Measurements from ENCODE around the gene ETNPPL. TPM values are rescaled to one million over a fixed set of nuclear protein-coding genes. Genes with fewer than 3 reads are reported as not detected.

ETNPPL gene
- total RNA-seq, 2 donors from 2014 or later, result not detected

- Mint-ChIP-seq H3K36me3 (ENCODE audit: insufficient read depth in 2 of 2) (no peaks in the 10 kb centered on the region), H3K27me3 (ENCODE audit: low read depth) (no peaks in the 10 kb centered on the region), H3K4me3 (no peak overlapping the region), H3K9me3 (no peaks in the 10 kb centered on the region), H3K4me1 (ENCODE audit: low read depth) (peaks cover 14% of the 10 kb centered on the region), H3K27ac (no peak overlapping the region)
- ATAC-seq (replicated peaks in 1 of 2) (no peak), DNase-seq (no peak)
Observed at GRCh38 chr4:108706289-108706688, 56.6 kb downstream of the ETNPPL start.

GRCh38 chr4:108703966-108704365 is 58.9 kb downstream of the ETNPPL start:
- no peaks in the 10 kb centered on the region for H3K36me3 Mint-ChIP-seq (ENCODE audit: insufficient read depth in 2 of 2)
- H3K4me1 Mint-ChIP-seq (ENCODE audit: low read depth), result peaks cover 14% of the 10 kb centered on the region
- H3K27ac Mint-ChIP-seq, result no peak overlapping the region
- H3K9me3 Mint-ChIP-seq, result no peaks in the 10 kb centered on the region
- no peaks in the 10 kb centered on the region for H3K27me3 Mint-ChIP-seq (ENCODE audit: low read depth)
- no peak overlapping the region for H3K4me3 Mint-ChIP-seq
- DNase-seq (no peak), ATAC-seq (replicated peaks in 1 of 2) (no peak)

GRCh38 chr4:108703370-108703769 is 59.5 kb downstream of the ETNPPL start:
- H3K9me3 Mint-ChIP-seq, result no peaks in the 10 kb centered on the region
- no peaks in the 10 kb centered on the region for H3K36me3 Mint-ChIP-seq (ENCODE audit: insufficient read depth in 2 of 2)
- ATAC-seq (replicated peaks in 1 of 2) (no peak), DNase-seq (no peak)
- no peak overlapping the region for H3K4me3 Mint-ChIP-seq
- no peak overlapping the region for H3K27ac Mint-ChIP-seq
- H3K27me3 Mint-ChIP-seq (ENCODE audit: low read depth), result no peaks in the 10 kb centered on the region
- H3K4me1 Mint-ChIP-seq (ENCODE audit: low read depth), result peaks cover 14% of the 10 kb centered on the region

GRCh38 chr4:108702960-108703359 is 59.9 kb downstream of the ETNPPL start:
- no peak for DNase-seq
- H3K4me3 Mint-ChIP-seq, result no peak overlapping the region
- no peaks in the 10 kb centered on the region for H3K36me3 Mint-ChIP-seq (ENCODE audit: insufficient read depth in 2 of 2)
- no peaks in the 10 kb centered on the region for H3K27me3 Mint-ChIP-seq (ENCODE audit: low read depth)
- H3K9me3 Mint-ChIP-seq, result no peaks in the 10 kb centered on the region
- H3K4me1 Mint-ChIP-seq (ENCODE audit: low read depth), result peaks cover 14% of the 10 kb centered on the region
- no peak overlapping the region for H3K27ac Mint-ChIP-seq
- no peak for ATAC-seq (replicated peaks in 1 of 2)

GRCh38 chr4:108700081-108700757 is 62.6 kb downstream of the ETNPPL start:
- DNase-seq (no peak), ATAC-seq (replicated peaks in 1 of 2) (no peak)
- Mint-ChIP-seq H3K36me3 (ENCODE audit: insufficient read depth in 2 of 2) (no peaks in the 10 kb centered on the region), H3K27ac (no peak overlapping the region), H3K4me3 (no peak overlapping the region), H3K9me3 (no peaks in the 10 kb centered on the region), H3K27me3 (ENCODE audit: low read depth) (no peaks in the 10 kb centered on the region), H3K4me1 (ENCODE audit: low read depth) (peaks cover 14% of the 10 kb centered on the region)

GRCh38 chr4:108696160-108696559 is 66.7 kb downstream of the ETNPPL start:
- no peaks in the 10 kb centered on the region for H3K4me1 Mint-ChIP-seq (ENCODE audit: low read depth)
- no peaks in the 10 kb centered on the region for H3K27me3 Mint-ChIP-seq (ENCODE audit: low read depth)
- H3K9me3 Mint-ChIP-seq, result no peaks in the 10 kb centered on the region
- DNase-seq (no peak), ATAC-seq (replicated peaks in 1 of 2) (no peak)
- H3K27ac Mint-ChIP-seq, result no peak overlapping the region
- H3K4me3 Mint-ChIP-seq, result no peak overlapping the region
- H3K36me3 Mint-ChIP-seq (ENCODE audit: insufficient read depth in 2 of 2), result no peaks in the 10 kb centered on the region

- Mint-ChIP-seq H3K4me3 (no peak overlapping the region), H3K27ac (no peak overlapping the region), H3K4me1 (ENCODE audit: low read depth) (no peaks in the 10 kb centered on the region), H3K9me3 (no peaks in the 10 kb centered on the region), H3K27me3 (ENCODE audit: low read depth) (no peaks in the 10 kb centered on the region), H3K36me3 (ENCODE audit: insufficient read depth in 2 of 2) (no peaks in the 10 kb centered on the region)
- DNase-seq (no peak), ATAC-seq (replicated peaks in 1 of 2) (no peak)
Observed at GRCh38 chr4:108695062-108695461, 67.8 kb downstream of the ETNPPL start.

GRCh38 chr4:108694423-108694822 is 68.4 kb downstream of the ETNPPL start:
- H3K9me3 Mint-ChIP-seq, result no peaks in the 10 kb centered on the region
- DNase-seq, result no peak

GRCh38 chr4:108693819-108694218 is 69.0 kb downstream of the ETNPPL start:
- Mint-ChIP-seq H3K27me3 (ENCODE audit: low read depth) (no peaks in the 10 kb centered on the region), H3K36me3 (ENCODE audit: insufficient read depth in 2 of 2) (no peaks in the 10 kb centered on the region), H3K9me3 (no peaks in the 10 kb centered on the region), H3K4me3 (no peak overlapping the region), H3K4me1 (ENCODE audit: low read depth) (no peaks in the 10 kb centered on the region), H3K27ac (no peak overlapping the region)
- ATAC-seq (replicated peaks in 1 of 2), result no peak
- DNase-seq, result no peak

More at GRCh38 chr4:108694423-108694822, 68.4 kb downstream of the ETNPPL start:
- Mint-ChIP-seq H3K27me3 (ENCODE audit: low read depth) (no peaks in the 10 kb centered on the region), H3K27ac (no peak overlapping the region), H3K4me3 (no peak overlapping the region), H3K4me1 (ENCODE audit: low read depth) (no peaks in the 10 kb centered on the region), H3K36me3 (ENCODE audit: insufficient read depth in 2 of 2) (no peaks in the 10 kb centered on the region)
- no peak for ATAC-seq (replicated peaks in 1 of 2)

GRCh38 chr4:108693211-108693610 is 69.6 kb downstream of the ETNPPL start:
- Mint-ChIP-seq H3K27ac (no peak overlapping the region), H3K9me3 (no peaks in the 10 kb centered on the region), H3K36me3 (ENCODE audit: insufficient read depth in 2 of 2) (no peaks in the 10 kb centered on the region), H3K27me3 (ENCODE audit: low read depth) (no peaks in the 10 kb centered on the region), H3K4me3 (no peak overlapping the region), H3K4me1 (ENCODE audit: low read depth) (no peaks in the 10 kb centered on the region)
- ATAC-seq (replicated peaks in 1 of 2) (no peak), DNase-seq (no peak)

Other genes with a start within 250 kb of the ETNPPL start
- 1,000 to 10,000 TPM; 1,826 to 1,920 TPM for gene RPL34, start 142.5 kb downstream of the ETNPPL start, total RNA-seq
- 10 to 100 TPM; 83.1 to 87.7 TPM for gene OSTC, start 112.5 kb downstream of the ETNPPL start, total RNA-seq